Esophagus squamous epithelium (tissue), 5 donors: ENCODE data around the gene RFX2. TPM values are rescaled to one million over a fixed set of nuclear protein-coding genes. Genes with fewer than 3 reads are reported as not detected.

Experiments used
- DNase-seq: peaks from one replicate; lab custom pipeline; 2025; lab: John Stamatoyannopoulos, UW
- H3K27ac ChIP-seq, 4 donors: fragments of 200-600 bp; sonication (generic); one replicate each; pipeline ENCODE4 v1.5.1; 2016 to 2019; ENCODE audit warnings: mild to moderate bottlenecking in 1 of 4
- H3K27me3 ChIP-seq, 4 donors: fragments of 200-600 bp; sonication (generic); 1 replicate in 3 of 4; 2 replicates in 1 of 4; pipeline versions ENCODE4 v1.5.1 to v1.6.0; 2017 to 2021; ENCODE audit warnings: antibody characterized with exemption in 1 of 4
- H3K36me3 ChIP-seq, 3 donors: fragments of 200-600 bp; sonication (generic); one replicate each; pipeline ENCODE4 v1.5.1; 2016 to 2019
- H3K4me1 ChIP-seq, 3 donors: fragments of 200-600 bp; sonication (generic); one replicate each; pipeline ENCODE4 v1.5.1; 2017 to 2019
- H3K4me3 ChIP-seq, 4 donors: fragments of 200-600 bp; sonication (generic); 1 replicate in 3 of 4; 2 replicates in 1 of 4; pipeline ENCODE4 v1.5.1; 2016 to 2019; ENCODE audit warnings: mild to moderate bottlenecking in 2 of 4, moderate library complexity in 1 of 4
- H3K9me3 ChIP-seq, 3 donors: fragments of 200-600 bp; sonication (generic); one replicate each; pipeline ENCODE4 v1.5.1; 2016 to 2019
- POLR2A ChIP-seq, 4 donors: fragments of 450-650 bp; IDR thresholded peaks; one replicate each; pipeline ENCODE4 v1.6.1; 2017; ENCODE audit warnings: antibody characterized with exemption in 4 of 4, mild to moderate bottlenecking in 4 of 4, moderate library complexity in 3 of 4
- WGBS, 2 donors: methylation state at CpG; one replicate each; pipeline ENCODE4 v1.1.5; 2018; 5-methylcytosine and 5-hydroxymethylcytosine counted together
- intact Hi-C: fragments of 100-400 bp; cut with DNase I; formaldehyde crosslinking; loops from one replicate; pipeline ENCODE4 v1.15.0; 2022
- total RNA-seq, 4 donors: library from RNA; depleted of rRNA; stranded (reverse); fragments of >200 nt; gene quantifications; one replicate each; pipeline ENCODE4 v1.1.0, GENCODE V29; 2016
- TF ChIP-seq, protein P1 (sequence below), 6 experiments: fragments of 450-650 bp in 4 of 6; fragments of 200-600 bp in 2 of 6; sonication (generic) in 2 of 6; IDR thresholded peaks; one replicate each; pipeline ENCODE4 v1.5.1; 2016 to 2019; ENCODE audit warnings: antibody characterized with exemption in 6 of 6, mild to moderate bottlenecking in 4 of 6, moderate library complexity in 4 of 6
- donor health status: DM: yes; HTN: yes; CAD: no.

Gene RFX2
- total RNA-seq, 4 donors from 2014 or later = 5.2 to 21.4 (median 7.7) TPM

DNA sequence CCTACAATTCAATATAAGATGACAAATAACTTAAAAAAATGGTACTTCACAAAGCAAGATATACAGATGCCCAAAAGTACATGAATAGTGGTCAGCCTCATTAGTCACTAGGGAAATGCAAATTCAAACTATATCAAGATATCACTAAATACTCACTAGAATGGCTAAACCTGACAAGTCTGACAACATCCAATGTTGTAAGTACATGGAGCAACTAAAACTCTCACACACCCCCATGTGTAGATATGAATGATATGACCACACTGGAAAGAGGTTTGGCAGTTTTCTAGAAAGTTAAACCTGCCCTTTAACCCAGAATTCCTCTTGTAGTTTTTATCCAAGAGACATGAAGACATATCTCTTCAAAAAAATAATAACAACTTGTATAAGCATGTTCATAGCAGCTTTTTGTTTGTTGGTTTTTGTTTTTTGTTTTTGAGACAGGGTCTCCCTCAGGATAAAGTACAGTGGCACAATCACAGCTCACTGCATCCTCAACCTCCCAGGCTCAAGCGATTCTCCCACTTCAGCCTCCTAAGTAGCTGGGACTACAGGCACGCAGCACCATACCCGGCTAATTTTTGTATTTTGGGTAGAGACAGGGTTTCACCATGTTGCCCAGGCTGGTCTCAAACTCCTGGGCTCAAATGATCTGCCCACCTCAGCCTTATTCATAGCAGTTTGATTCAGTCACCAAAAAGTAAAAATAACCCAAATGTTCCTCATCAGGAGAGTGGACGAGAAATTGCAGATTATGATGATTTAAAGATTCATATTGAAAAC lies 55.1 kb downstream of the RFX2 start:
- DNase-seq = no peak
- H3K4me1 ChIP-seq = peaks cover 33 to 52% (median 38%) of the 10 kb centered on the region in 3 donors
- no peaks in the 10 kb centered on the region for H3K36me3 ChIP-seq
- TF ChIP-seq, protein P1, sequence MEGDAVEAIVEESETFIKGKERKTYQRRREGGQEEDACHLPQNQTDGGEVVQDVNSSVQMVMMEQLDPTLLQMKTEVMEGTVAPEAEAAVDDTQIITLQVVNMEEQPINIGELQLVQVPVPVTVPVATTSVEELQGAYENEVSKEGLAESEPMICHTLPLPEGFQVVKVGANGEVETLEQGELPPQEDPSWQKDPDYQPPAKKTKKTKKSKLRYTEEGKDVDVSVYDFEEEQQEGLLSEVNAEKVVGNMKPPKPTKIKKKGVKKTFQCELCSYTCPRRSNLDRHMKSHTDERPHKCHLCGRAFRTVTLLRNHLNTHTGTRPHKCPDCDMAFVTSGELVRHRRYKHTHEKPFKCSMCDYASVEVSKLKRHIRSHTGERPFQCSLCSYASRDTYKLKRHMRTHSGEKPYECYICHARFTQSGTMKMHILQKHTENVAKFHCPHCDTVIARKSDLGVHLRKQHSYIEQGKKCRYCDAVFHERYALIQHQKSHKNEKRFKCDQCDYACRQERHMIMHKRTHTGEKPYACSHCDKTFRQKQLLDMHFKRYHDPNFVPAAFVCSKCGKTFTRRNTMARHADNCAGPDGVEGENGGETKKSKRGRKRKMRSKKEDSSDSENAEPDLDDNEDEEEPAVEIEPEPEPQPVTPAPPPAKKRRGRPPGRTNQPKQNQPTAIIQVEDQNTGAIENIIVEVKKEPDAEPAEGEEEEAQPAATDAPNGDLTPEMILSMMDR (IDR thresholded peaks at IDR 0.05) = no peak
- TF ChIP-seq POLR2A (IDR thresholded peaks at IDR 0.05) = no peak
- H3K4me3 ChIP-seq = no peak overlapping the region
- WGBS, 2 donors = 96 to 98% methylated on average over 4 of the region's 4 CpGs
- H3K27ac ChIP-seq = peak overlapping the region in 3 of 4 donors; percentile 60 to 96 (median 95)
- H3K9me3 ChIP-seq = no peaks in the 10 kb centered on the region
- no peaks in the 10 kb centered on the region for H3K27me3 ChIP-seq
- intact Hi-C loops = no loop called here

DNA sequence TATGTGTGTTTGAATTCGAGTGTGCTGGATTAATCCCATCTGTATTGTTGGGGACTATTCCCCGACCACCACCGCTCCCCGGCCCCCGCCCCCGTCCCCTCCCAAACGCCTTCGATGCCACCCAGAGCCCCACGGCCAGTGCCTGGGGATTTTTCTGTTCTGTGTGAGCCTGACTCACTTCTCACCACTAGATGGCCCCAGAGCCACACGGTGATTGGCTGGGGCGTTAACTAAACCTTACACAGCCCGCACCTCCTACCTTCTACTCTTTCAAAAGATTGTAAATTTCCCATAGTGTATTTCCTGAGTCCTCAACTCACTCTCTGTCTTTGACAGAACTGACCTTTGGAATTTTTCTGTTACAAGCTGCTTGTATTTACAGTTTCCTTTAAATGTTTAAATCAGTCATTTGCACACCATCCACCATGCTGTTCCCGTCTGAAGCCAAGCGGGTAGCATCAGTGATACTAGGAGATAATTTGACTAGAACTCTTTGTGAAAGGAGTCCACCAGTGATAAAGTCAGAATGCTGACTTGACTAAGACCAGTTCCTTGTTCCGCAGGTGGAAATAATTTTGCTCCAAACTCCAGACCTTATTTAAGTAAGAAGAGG lies 61.4 kb downstream of the RFX2 start:
- TF ChIP-seq, protein P1 (IDR thresholded peaks at IDR 0.05) = peak; percentile 72 to 90 (median 85)
- TF ChIP-seq POLR2A (IDR thresholded peaks at IDR 0.05) = no peak
- H3K4me3 ChIP-seq = peak overlapping the region in 1 of 4 donors; percentile 24
- no peaks in the 10 kb centered on the region for H3K9me3 ChIP-seq
- peaks cover 0 to 8% (median 0%) of the 10 kb centered on the region in 3 donors for H3K36me3 ChIP-seq
- intact Hi-C loops = loop anchor here (2.0 kb wide), 1 partner anchor 76 kb away; no protein-coding TSS in a partner anchor
- H3K4me1 ChIP-seq = peaks cover 0 to 22% (median 6%) of the 10 kb centered on the region in 3 donors
- peak overlapping the region in 2 of 4 donors; percentile 29 to 36 for H3K27ac ChIP-seq
- WGBS, 2 donors = 17 to 18% methylated on average over 15 of the region's 15 CpGs
- no peaks in the 10 kb centered on the region for H3K27me3 ChIP-seq
- DNase-seq = no peak

DNA sequence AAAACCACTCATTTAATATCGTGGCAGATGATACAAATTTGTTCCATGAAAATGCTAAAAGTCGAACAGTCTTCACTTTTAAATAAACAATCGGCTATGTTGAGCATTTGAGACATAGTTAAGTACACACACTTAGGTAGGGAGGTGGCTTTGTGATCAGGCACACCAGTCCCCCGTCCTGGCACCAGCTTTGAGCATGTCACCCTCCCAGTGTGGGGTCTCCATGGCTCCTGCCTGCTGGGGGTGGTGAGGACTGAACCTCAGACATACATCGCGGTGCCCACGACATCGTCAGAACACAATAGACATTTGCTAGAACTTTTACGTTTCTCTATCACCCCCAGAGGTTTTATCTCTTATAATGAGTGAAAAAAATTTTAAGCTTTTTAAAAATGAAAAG lies 62.0 kb downstream of the RFX2 start:
- 42 to 45% methylated on average over 9 of the region's 9 CpGs for WGBS, 2 donors

DNA sequence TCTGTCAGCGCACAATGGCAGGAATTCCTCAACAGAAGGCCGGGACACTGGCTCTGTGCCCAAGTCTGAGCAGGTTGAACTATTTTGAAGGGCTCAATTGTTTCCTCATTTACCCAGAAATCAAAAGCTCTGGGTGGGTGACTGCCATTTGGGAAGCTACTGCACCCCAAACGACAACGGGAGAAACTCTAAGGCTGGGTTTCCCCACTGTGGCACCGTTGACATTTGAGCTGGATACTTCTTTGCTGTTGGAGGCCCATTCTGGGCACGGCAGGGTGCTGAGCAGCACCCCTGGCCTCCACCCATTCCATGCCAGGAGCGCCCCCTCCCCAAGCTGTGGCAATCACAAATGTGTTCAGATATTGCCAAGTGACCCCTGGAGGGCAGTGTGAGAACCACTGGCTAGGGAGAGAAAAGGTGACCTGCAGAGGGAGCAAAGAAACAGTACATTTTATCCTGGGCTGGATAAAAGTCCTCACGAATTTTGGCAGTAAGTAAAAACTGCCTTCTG lies 62.5 kb downstream of the RFX2 start:
- intact Hi-C loops = loop anchor here (2.0 kb wide), 1 partner anchor 77 kb away; no protein-coding TSS in a partner anchor
- H3K4me3 ChIP-seq = no peak overlapping the region
- peaks cover 0 to 19% (median 0%) of the 10 kb centered on the region in 3 donors for H3K36me3 ChIP-seq
- TF ChIP-seq, protein P1 (IDR thresholded peaks at IDR 0.05) = peak; percentile 14 to 65 (median 53)
- TF ChIP-seq POLR2A (IDR thresholded peaks at IDR 0.05) = no peak
- H3K27ac ChIP-seq = peak overlapping the region in 2 of 4 donors; percentile 19 to 36
- 42 to 60% methylated on average over 3 to 5 of the region's 8 CpGs for WGBS, 2 donors
- no peaks in the 10 kb centered on the region for H3K9me3 ChIP-seq
- H3K4me1 ChIP-seq = peaks cover 0 to 22% (median 6%) of the 10 kb centered on the region in 3 donors
- H3K27me3 ChIP-seq = no peaks in the 10 kb centered on the region
- DNase-seq = no peak

More for the DNA sequence above, 62.0 kb downstream of the RFX2 start:
- Histone ChIP-seq H3K9me3 (no peaks in the 10 kb centered on the region), H3K4me3 (peak overlapping the region in 1 of 4 donors; percentile 24), H3K4me1 (peaks cover 0 to 22% (median 6%) of the 10 kb centered on the region in 3 donors), H3K27ac (peak overlapping the region in 3 of 4 donors; percentile 19 to 36 (median 29)), H3K36me3 (peaks cover 0 to 13% (median 0%) of the 10 kb centered on the region in 3 donors), H3K27me3 (no peaks in the 10 kb centered on the region)
- TF ChIP-seq POLR2A (IDR thresholded peaks at IDR 0.05) = no peak
- TF ChIP-seq, protein P1 (IDR thresholded peaks at IDR 0.05) = no peak
- no peak for DNase-seq
- intact Hi-C loops = loop anchor here (2.0 kb wide), 1 partner anchor 76 kb away; no protein-coding TSS in a partner anchor
